Posterior cingulate gyrus (tissue), 11 donors: ENCODE data around the gene NRAS.
"Not testable (repeated sequence)": the region's sequence is repeated elsewhere in the genome, so short reads cannot be mapped to it uniquely, and the experiment has no call there.

ENCODE experiments used
- DNase-seq, 10 donors: peaks; one replicate each; pipeline versions ENCODE4 v3.0.0 to v3.0.0-alpha.2; 2020 to 2021; ENCODE audit warnings: mixed read lengths in 3 of 10
- intact Hi-C: fragments of 100-400 bp; cut with DNase I; formaldehyde crosslinking; loops from one replicate; pipeline ENCODE4 v1.15.1; 2023

Gene NRAS

DNA sequence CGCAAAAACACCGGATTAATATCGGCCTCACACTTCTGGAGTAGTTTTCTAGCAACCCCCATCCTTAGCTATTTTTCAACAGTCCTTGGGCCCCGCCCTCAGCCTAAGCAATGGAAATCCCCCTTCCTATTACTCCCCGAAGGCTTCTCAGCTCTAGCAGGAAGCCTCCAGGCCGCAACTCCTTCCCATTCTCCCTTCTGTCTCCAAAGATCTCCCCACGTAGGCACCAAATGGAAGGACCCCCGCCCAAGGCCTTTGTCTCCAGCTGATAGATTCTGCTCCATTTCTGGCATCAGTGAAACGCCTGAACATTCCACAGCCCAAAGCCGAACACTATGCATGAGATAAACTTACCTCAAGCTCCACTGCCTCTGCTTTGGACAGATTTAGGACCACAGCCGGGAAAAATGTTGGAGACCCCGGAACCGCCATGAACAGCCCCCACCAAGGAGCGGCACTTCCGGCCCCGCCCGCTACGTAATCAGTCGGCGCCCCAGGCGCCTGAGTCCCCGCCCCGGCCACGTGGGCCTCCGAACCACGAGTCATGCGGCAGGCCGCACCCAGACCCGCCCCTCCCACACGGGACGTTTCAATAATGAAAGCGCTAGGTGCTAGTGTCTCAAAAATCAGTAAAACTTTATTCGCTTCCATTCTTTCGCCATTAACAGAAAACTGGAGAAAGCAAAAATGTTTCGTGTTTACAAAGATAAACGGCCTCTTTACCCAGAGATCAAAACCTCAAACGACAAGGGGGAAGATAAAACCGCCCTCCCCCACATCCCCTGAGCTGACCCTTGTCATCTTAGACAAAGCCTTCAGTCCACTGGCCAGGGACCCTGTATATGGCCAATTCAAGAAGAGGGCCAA lies at the start of gene NRAS:
Gene NRAS (minus strand): TSS at position 468 of the 867 bp plus-strand sequence. CDS start 611 bp downstream, outside the sequence.
- peak; percentile 87 to 99 (median 94) for DNase-seq
- intact Hi-C loops: loop anchor here (1.0 to 5.0 kb wide), 3 partner anchors 41 to 904 kb away; partner anchors contain the start of genes BCAS2, CSDE1 and RSBN1

DNA sequence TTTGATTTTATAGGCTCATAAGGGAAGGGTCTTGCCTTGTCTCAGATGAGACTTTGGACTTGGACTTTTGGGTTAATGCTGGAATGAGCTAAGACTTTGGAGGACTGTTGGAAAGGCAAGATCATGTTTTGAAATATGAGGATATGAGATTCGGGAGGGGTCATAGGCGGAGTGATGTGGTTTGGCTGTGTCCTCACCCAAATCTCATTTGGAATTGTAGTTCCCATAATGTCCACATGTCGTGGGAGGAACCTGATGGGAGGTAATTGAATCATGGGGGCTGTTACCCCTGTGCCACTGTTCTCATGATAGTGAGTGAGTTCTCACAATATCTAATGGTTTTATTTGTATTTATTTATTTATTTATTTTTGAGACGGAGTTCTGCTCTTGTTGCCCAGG lies 48.1 kb upstream of the NRAS start:
- DNase-seq: no peak
- intact Hi-C loops: no loop called here

DNA sequence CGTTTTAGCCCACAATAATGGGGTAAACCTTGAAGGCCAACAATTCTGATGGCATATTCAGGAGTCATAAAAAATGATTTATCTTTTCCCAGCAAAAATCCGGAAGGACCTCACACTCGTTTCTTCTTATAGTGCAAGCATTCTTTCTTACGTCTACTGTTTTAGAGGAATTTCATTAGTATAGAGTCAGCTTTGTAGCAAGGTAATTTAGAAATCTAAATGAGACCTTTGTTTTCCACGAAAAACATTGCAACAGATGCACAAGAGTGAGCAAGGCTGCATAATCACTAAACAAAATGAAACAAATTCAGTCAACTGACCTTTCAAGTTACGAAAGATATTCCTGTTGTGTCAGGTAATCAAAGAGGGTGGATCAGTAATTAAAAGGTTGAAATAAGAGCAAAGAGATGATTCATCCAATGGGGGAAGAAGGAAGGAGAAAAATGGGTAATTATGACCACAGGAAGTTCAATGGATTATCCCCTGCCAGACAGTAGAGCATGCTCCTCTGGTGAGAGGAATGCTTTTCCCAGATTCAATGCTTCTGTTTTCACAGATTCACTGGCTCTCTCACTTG lies 41.8 kb upstream of the NRAS start:
- DNase-seq: no peak
- intact Hi-C loops: loop anchor here (5.0 kb wide), 1 partner anchor 246 kb away; the partner anchor contains the start of gene TRIM33

DNA sequence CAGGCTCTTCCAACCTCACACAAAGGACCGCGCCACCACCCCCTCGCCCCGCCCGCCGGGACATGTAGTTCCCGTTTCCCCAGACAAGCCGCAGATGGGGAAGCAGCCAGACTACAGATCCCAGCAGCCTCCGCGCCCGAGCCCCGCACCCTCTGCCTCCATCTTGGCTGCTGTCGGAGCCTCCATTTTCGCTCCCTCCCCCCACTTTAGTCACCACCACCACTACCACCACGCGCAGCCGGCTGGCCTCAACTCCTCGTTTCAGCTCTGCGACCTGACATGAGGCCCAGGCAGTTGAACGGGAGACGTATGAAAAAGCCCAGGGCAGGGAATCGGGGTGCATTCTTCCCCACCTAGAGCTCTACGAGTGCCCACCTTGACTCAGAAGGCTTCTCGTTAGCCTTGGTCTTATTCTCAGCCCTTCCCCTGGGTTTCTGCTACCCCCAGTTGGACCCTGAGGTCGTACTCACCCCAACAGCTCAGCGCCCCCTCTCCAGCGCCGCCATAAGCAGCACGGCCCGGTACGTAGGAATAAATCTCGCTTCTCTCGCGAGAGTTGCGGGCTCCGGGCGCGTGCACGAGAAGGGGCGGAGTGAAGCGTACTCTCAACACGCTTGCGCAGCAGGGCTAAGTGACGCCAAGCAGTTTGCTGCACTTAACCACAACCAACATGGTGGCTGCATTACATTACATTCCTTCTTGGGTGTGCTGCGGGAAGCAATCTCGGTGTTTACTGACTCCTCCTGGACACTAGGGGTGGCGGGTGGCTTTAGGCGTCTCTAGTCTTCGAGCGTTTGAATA lies 41.1 kb upstream of the NRAS start, which contains the start of gene CSDE1:
Gene CSDE1 (minus strand): TSS at position 530 of the 801 bp plus-strand sequence. CDS start 18,094 bp downstream, outside the sequence.
- intact Hi-C loops: loop anchor here (1.0 to 5.0 kb wide), 2 partner anchors 41 to 245 kb away; partner anchors contain the start of genes NRAS and TRIM33

DNA sequence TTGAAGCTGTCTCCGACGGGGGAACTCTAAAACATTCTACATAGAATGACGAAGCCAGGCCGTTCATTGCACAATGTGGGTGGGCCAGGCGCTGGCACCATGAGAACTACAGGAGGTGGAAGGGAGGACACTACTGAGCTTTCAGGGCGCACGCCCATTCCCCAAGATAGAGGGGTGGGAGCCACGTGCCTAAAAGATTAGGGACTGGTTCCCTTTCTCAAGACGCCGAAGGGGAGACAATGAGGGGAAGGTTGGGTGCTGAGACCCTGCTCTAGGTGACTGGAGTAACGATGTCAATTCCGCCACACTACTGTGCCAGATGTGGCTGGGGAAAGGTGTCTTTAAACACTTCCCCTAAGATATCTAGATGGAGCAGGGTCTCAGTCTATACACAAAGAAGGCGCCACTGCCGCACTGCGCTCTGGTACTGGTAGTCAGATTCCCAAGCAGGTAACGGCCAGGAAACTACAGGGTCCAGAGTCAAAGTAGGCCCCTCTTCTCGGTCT lies 40.4 kb upstream of the NRAS start:
- intact Hi-C loops: loop anchor here (1.0 to 5.0 kb wide), 2 partner anchors 41 to 245 kb away; partner anchors contain the start of genes NRAS and TRIM33
- DNase-seq: peak in 2 of 10 donors; percentile 57 to 66

More for the DNA sequence above, 41.1 kb upstream of the NRAS start, which contains the start of gene CSDE1:
- DNase-seq: peak; percentile 93 to 99 (median 96)

DNA sequence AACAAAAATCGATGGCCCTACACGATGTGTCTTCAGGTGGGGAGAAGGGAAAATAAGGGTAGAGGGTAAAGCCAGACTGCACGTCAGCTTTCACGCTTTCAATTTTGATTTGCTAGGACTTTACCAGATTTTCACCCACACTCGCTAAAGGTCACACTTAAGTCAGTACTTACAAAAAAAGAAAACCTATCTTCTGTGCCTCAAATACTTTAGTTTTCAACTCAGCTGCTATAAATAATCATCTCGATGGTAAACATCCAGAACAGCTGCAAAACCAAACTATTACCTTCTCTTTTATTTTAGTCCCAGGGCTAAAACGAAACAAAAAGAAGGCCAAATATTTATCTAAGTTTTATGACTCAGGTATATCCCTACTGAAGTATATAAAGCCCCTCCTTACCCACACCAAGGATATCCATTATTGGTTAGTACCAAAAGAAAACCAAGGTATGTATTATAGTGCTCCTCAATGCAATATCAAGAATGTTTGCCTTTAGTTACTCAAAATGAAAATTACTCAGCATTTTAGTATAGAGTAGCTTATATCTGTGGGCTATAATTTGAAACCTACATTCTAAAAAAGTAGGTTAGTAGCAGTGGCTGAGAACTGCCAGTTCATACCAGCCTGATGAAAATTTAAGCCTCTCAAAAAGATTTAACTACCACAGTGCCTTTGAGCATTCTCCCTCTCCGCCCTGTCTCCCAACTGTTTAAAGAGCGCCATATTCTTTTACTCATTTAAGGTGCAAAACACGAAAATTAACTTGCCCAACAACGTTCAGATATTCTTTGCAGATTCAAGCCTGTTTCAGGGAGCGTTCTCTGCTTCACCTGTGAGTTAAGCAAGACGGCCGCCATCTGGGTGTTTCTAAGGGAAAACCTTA lies 39.7 kb upstream of the NRAS start:
- intact Hi-C loops: loop anchor here (5.0 kb wide), 1 partner anchor 244 kb away; the partner anchor contains the start of gene TRIM33
- no peak for DNase-seq

DNA sequence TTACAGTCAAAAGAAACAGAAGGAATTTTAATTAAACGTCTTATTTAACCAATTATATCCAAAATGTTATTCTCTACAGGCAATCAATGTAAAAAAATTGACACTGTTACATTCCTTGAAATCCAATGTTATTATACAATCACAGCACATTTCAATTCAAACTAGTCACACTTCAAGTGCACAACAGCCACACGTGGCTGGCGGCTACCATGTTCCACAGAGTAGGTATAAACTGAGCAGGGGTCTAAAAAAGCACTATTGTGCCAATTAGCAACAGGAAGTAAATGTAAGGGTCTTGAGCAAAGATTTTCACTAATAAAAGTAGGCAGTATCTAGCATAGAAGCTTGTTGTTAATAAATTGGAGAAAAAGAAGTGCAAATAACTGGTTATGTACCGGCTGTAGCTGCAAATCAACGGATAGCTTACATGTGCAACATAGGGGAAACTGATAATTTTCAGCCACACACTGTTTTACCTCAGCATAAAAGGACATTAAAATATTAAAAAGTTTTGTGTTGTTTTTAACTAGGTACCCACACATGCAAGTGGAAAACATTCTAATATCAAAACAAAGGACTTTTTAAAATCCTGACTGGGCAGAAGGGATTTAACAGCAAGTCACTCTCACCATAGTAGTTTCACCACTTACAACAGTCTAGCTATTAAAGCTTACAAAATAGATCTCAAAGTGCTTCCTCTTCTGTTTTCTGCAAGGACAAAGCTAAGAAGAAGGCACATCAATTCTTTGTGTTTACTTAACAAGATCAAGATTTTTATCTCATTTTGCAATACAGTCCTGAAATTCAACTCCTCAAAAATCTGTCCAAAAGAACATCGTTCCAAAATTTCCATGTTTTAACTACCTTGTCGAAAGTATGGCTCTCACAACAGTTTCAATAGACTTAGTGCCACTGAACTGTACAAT lies 38.7 kb upstream of the NRAS start:
- intact Hi-C loops: loop anchor here (5.0 kb wide), 1 partner anchor 243 kb away; the partner anchor contains the start of gene TRIM33
- no peak for DNase-seq

DNA sequence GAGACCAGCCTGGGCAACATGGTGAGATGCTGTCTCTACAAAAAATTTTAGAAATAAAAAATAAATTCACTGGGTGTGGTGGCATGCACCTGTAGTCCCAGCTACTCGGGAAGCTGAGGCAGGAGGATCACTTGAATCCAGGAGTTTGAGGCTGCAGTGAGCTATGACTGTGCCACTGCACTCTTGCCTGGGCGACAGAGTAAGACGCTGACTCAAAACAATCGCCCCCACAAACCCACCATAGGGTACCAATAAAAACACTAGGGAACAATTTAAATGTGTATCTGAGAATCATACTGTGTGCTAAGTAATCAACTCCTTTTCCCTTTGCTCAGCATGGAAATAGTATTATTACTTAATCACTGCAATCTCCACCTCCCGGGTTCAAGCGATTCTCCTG lies 37.1 kb upstream of the NRAS start:
- intact Hi-C loops, DNase-seq: not testable (repeated sequence)

DNA sequence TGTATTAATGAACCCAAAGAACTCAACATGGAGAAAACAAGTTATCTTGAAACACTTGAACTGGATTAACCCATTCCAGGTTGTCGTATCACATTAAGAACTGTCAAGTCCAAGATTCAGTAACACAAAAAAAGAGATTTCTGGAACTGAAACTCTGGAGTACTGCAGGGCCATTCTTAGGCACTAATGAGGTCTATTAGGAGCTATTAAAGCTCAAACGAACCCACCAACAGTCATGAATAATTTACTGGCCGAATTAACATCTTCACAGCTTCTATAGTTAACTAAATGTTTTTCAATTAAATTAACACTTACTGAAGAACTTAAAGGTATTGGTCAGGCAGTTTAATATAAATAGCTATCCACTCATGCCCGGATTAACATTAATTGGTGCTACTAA lies 36.6 kb upstream of the NRAS start:
- intact Hi-C loops: no loop called here
- DNase-seq: no peak

DNA sequence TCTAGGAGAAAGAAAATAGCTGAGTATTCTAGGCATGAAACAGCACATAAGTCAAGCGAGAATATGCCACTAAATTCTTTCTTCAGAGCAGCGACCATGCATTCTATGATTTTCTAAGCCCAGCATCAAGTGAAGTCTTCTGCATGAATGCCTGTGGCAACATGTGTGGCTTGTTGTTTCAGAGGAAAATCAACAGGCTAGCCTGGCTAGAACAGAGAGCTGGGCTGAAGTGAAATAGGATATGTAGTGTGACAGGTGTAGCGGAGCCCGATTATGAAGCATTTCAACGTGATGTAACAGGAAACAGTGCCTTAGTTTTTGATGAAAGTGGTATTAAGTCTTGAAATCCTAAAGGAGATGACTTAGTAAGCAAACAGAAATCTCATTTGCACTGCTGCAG lies 34.2 kb upstream of the NRAS start:
- DNase-seq: no peak
- intact Hi-C loops: no loop called here

DNA sequence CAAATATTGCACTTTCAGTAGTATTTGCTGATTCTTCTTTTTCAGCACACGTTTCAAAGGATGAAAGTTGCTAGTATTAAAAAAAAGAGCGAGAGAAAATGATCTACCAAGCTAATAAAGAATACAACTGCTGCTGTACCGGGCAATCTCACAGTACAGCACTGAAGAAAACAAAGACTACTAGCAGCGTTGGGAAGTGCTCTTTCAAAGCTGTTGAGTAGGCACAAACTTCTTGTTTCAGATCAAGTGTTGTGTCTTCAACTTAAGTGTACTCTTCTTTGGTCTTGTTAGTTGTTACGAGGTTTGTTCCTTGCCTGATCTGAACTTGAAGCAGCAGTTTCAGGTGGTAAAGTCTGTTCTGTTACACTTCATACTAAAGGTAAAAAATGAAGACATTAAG lies 33.3 kb upstream of the NRAS start:
- no peak for DNase-seq
- intact Hi-C loops: no loop called here

DNA sequence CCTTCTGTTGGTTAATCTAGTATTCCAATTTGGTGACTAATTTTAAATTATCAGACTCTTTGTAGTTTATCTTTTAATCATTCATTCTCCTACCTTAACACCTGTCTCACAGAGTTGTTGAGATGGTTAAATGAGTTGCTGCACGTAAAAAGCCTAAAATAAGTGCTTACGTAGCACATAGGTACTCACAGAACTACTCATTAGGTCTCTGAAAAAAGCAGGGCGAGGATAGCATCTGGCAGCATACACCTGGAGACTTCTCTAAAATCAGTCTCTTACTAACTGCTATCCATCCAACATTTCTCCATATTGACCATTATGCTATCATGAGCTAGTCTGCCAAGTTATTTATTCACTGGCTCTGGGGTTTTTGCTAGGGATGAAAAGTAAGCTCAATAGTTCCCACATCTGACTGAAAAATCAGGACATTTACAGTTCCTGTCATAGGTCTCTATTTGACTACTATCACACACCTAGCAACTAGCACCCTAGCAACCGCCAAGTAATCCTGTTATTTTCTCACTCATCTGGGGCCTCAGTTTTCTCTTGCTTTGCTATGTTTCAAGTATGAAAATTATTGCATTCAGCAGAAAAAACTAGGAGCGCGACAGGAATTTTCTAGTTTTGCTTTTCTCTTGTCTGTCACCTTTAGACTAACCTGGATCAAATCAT lies 30.0 kb upstream of the NRAS start:
- intact Hi-C loops: no loop called here
- DNase-seq: no peak

DNA sequence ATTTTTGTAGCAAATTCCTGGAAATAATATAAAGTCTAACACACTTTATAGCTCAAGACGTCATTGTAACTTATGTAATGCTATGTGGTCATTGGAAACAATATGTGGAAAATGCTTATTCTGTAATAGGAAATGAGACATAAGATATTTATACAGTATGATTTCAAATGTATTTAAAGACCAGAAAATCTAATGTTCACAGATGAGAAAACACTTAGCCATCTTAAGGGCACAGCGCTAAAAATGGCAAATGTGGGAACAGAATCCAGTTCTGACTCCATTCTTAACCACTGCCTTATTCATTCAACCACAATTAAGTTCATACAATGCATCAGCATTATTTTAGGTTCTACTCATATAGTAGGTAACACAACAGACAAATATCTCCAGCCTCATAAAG lies 28.7 kb upstream of the NRAS start:
- DNase-seq: no peak
- intact Hi-C loops: no loop called here

DNA sequence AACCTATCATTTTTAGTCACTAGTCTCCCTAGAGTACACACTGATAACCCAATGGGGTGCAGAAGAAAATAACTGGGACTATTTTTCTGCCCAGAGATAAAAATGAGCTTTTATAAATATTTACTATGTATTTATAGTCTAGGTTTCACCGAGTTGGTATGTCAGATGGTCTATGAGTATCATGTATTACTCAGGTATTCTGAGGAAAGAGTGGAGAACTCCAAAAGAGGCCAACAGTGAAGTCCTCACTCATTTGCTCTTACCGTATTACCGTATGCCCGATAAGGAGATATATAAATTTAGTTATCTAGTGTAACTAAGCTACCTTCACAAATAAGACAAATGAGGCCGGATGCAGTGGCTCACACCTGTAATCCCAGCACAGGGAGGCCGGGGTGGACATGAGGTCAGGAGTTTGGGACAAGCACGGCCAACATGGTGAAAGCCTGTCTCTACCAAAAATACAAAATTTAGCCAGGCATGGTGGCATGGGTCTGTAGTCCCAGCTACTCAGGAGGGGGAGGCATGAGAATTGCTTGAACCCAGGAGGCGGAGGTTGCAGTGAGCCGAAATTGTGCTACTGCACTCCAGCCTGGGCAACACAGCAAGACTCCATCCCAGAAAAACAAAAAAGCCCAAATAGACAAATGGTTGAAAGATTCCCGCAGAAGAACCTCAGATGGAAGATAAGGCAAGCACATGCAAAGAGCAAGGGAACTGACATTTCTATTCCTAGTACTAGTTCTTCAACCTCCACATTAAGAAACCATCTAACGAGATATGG lies 25.6 kb upstream of the NRAS start:
- intact Hi-C loops: no loop called here

DNA sequence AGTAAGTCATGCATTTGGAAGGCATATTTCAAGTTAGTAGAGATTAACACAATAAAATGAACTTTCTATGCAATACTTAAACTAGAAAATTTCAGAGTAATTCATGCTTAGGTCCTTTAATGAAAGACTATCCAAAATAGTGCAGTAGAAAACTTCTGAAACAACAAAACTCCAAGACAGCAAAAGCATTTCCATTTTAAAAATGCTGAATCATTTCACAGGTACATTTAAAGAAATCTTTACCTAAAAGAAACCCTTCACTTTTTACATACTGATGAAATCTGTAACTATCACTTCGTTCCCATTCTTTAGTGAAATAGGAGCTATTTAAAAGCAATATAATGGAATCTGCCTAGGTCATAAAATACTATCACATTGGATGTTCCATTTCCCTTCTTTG lies 23.8 kb upstream of the NRAS start:
- intact Hi-C loops: no loop called here
- no peak for DNase-seq

More for the DNA sequence above, 25.6 kb upstream of the NRAS start:
- no peak for DNase-seq

DNA sequence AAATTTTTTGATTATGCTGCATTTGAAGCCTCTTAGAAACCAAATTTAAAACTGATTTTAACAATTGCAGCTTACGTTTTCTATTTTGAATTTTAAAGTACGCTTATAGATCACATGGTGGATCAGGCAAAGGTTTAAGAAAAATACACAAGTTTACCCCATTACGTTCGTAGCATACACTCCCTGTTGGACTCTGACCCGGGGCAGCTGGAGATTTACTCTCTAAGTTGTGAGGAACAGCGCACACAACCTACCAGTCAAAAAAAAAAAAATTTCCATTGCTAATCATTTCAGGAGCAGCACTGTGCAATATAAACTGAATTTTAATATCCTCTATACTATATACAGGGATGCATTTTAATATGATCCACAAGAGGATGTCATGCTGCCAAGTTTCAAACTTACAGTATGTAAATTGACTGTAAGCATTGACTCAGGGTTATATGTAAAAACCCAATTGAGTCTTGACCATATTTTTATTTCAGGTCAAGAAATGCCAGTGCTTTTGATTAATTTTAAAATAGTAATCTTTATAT lies 20.8 kb upstream of the NRAS start:
- intact Hi-C loops: no loop called here
- no peak for DNase-seq

DNA sequence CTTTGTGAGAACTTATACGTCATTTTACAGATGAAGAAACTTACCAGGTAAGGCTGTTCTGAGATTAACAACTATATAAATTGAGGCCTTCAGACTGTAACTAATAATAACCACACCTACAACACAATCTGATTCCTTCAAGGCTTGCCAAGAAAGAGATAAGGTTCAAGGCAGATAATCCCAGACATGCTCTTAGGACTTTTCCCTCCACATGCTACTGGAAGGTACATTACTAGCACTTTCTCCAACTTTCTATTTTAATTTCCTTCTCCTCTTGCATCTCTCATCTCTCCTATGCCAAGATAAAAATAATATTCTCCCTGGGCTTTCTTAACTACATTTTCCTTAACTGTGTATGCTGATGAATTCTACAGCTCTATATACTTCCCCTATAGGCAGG lies 18.9 kb upstream of the NRAS start:
- intact Hi-C loops: no loop called here
- no peak for DNase-seq
